ENCODE results near the gene CASKIN1. TPM values are rescaled to one million over a fixed set of nuclear protein-coding genes. Genes with fewer than 3 reads are reported as not detected.
A peak's percentile ranks its signal among the peaks of the same experiment; 100 is the strongest.

CASKIN1 gene
- under 1 TPM in 2 of 5 donors, not detected in 3; 0.06 to 0.47 TPM for total RNA-seq
- total RNA-seq (2013) = not detected
- 0 to 0.61 (median 0.13) reads per million in 29 experiments for total RNA-seq

GRCh38 chr16:2196162-2196980 lies at the start of gene CASKIN1:
Gene CASKIN1 (minus strand): TSS chr16:2196605. CDS start chr16:2196432, 173 bp downstream.
- no peaks in the 10 kb centered on the region for H3K36me3 Mint-ChIP-seq
- Histone ChIP-seq H3K27me3 (replicated peaks in 1 of 2; ENCODE audit: control insufficient read depth in 2 of 2, extremely low read depth in 1 of 2, insufficient read depth in 2 of 2, low read length in 1 of 2) (peaks cover 3 to 58% of the 10 kb centered on the region in 2 experiments), H3K9me3 (no peaks in the 10 kb centered on the region), H3K36me3 (ENCODE audit: control insufficient read depth in 2 of 2, extremely low read depth in 1 of 2, insufficient read depth in 1 of 2, low read length in 1 of 2) (no peaks in the 10 kb centered on the region), H3K4me3 (ENCODE audit: control insufficient read depth in 1 of 2, extremely low read depth in 1 of 2, low read length in 1 of 2) (peak within 1 kb of the TSS in 1 of 2 donors; percentile 44), H3K27ac (ENCODE audit: low read length) (no peak within 1 kb of the TSS), H3K4me1 (ENCODE audit: control insufficient read depth in 1 of 2, extremely low read depth in 1 of 2, insufficient read depth in 2 of 2, low read length in 2 of 2) (peaks cover 0 to 18% of the 10 kb centered on the region in 2 experiments)
- ChIA-PET POLR2A (interaction anchor here in 1 of 2 donors (0.6 kb wide), 1 partner anchor 220 kb away, joined by 3 read pairs; no protein-coding TSS in a partner anchor), CTCF (no interaction called here)
- peak within 1 kb of the TSS; percentile 41 to 72 (median 53) for H3K4me3 Mint-ChIP-seq
- 1% methylated on average over 91 of the region's 129 CpGs for WGBS (ENCODE audit: insufficient coverage)
- H3K27ac Mint-ChIP-seq = no peak within 1 kb of the TSS
- peaks cover 11 to 35% of the 10 kb centered on the region in 2 donors for H3K27me3 Mint-ChIP-seq
- H3K9me3 Mint-ChIP-seq = no peaks in the 10 kb centered on the region
- DNase-seq (peak in 2 of 35 experiments; percentile 20 to 47), ATAC-seq (replicated peaks in 1 of 4) (peak; percentile 35 to 44 (median 42))
- peaks cover 0 to 8% (median 4%) of the 10 kb centered on the region in 3 donors for H3K4me1 Mint-ChIP-seq

GRCh38 chr16:2244926-2245795 lies 48.8 kb upstream of the CASKIN1 start:
- H3K4me1 ChIP-seq (ENCODE audit: control insufficient read depth in 1 of 2, extremely low read depth in 1 of 2, insufficient read depth in 2 of 2, low read length in 2 of 2) = peaks cover 0 to 5% of the 10 kb centered on the region in 2 experiments
- no peaks in the 10 kb centered on the region for H3K9me3 ChIP-seq
- 95% methylated on average over 23 of the region's 30 CpGs for WGBS (ENCODE audit: insufficient coverage)
- H3K4me3 Mint-ChIP-seq = no peak overlapping the region
- H3K27ac Mint-ChIP-seq = no peak overlapping the region
- ChIA-PET POLR2A (no interaction called here), CTCF (no interaction called here)
- H3K36me3 ChIP-seq (ENCODE audit: control insufficient read depth in 2 of 2, extremely low read depth in 1 of 2, insufficient read depth in 1 of 2, low read length in 1 of 2) = peaks cover 8 to 42% of the 10 kb centered on the region in 2 donors
- H3K4me3 ChIP-seq (ENCODE audit: control insufficient read depth in 1 of 2, extremely low read depth in 1 of 2, low read length in 1 of 2) = no peak overlapping the region
- peaks cover 6% of the 10 kb centered on the region for H3K36me3 Mint-ChIP-seq
- no peak overlapping the region for H3K27ac ChIP-seq (ENCODE audit: low read length)
- no peaks in the 10 kb centered on the region for H3K27me3 Mint-ChIP-seq
- ATAC-seq (replicated peaks in 1 of 4) = no peak
- no peaks in the 10 kb centered on the region for H3K9me3 Mint-ChIP-seq
- H3K27me3 ChIP-seq (replicated peaks in 1 of 2; ENCODE audit: control insufficient read depth in 2 of 2, extremely low read depth in 1 of 2, insufficient read depth in 2 of 2, low read length in 1 of 2) = no peaks in the 10 kb centered on the region
- DNase-seq = no peak
- peaks cover 0 to 2% (median 2%) of the 10 kb centered on the region in 3 donors for H3K4me1 Mint-ChIP-seq

GRCh38 chr16:2244301-2244700 lies 47.9 kb upstream of the CASKIN1 start:
- Histone ChIP-seq H3K27ac (ENCODE audit: low read length) (no peak overlapping the region), H3K27me3 (replicated peaks in 1 of 2; ENCODE audit: control insufficient read depth in 2 of 2, extremely low read depth in 1 of 2, insufficient read depth in 2 of 2, low read length in 1 of 2) (no peaks in the 10 kb centered on the region), H3K36me3 (ENCODE audit: control insufficient read depth in 2 of 2, extremely low read depth in 1 of 2, insufficient read depth in 1 of 2, low read length in 1 of 2) (peaks cover 8 to 42% of the 10 kb centered on the region in 2 donors), H3K9me3 (no peaks in the 10 kb centered on the region), H3K4me3 (ENCODE audit: control insufficient read depth in 1 of 2, extremely low read depth in 1 of 2, low read length in 1 of 2) (no peak overlapping the region), H3K4me1 (ENCODE audit: control insufficient read depth in 1 of 2, extremely low read depth in 1 of 2, insufficient read depth in 2 of 2, low read length in 2 of 2) (no peaks in the 10 kb centered on the region)
- ChIA-PET POLR2A (no interaction called here), CTCF (no interaction called here)
- Mint-ChIP-seq H3K4me3 (no peak overlapping the region), H3K4me1 (no peaks in the 10 kb centered on the region), H3K36me3 (peaks cover 6% of the 10 kb centered on the region), H3K9me3 (no peaks in the 10 kb centered on the region), H3K27ac (no peak overlapping the region), H3K27me3 (no peaks in the 10 kb centered on the region)
- DNase-seq = no peak
- 94% methylated on average over 11 of the region's 17 CpGs for WGBS (ENCODE audit: insufficient coverage)
- no peak for ATAC-seq (replicated peaks in 1 of 4)

GRCh38 chr16:2243781-2244180 lies 47.4 kb upstream of the CASKIN1 start:
- no peaks in the 10 kb centered on the region for H3K27me3 Mint-ChIP-seq
- WGBS (ENCODE audit: insufficient coverage) = 92% methylated on average over 5 of the region's 11 CpGs
- Histone ChIP-seq H3K4me3 (ENCODE audit: control insufficient read depth in 1 of 2, extremely low read depth in 1 of 2, low read length in 1 of 2) (no peak overlapping the region), H3K36me3 (ENCODE audit: control insufficient read depth in 2 of 2, extremely low read depth in 1 of 2, insufficient read depth in 1 of 2, low read length in 1 of 2) (peaks cover 8 to 42% of the 10 kb centered on the region in 2 donors), H3K9me3 (no peaks in the 10 kb centered on the region), H3K27ac (ENCODE audit: low read length) (no peak overlapping the region), H3K27me3 (replicated peaks in 1 of 2; ENCODE audit: control insufficient read depth in 2 of 2, extremely low read depth in 1 of 2, insufficient read depth in 2 of 2, low read length in 1 of 2) (no peaks in the 10 kb centered on the region), H3K4me1 (ENCODE audit: control insufficient read depth in 1 of 2, extremely low read depth in 1 of 2, insufficient read depth in 2 of 2, low read length in 2 of 2) (no peaks in the 10 kb centered on the region)
- ATAC-seq (replicated peaks in 1 of 4) (no peak), DNase-seq (no peak)
- CTCF ChIA-PET = no interaction called here
- H3K36me3 Mint-ChIP-seq = peaks cover 6% of the 10 kb centered on the region
- H3K4me3 Mint-ChIP-seq = no peak overlapping the region
- no peaks in the 10 kb centered on the region for H3K9me3 Mint-ChIP-seq
- POLR2A ChIA-PET = no interaction called here
- H3K4me1 Mint-ChIP-seq = no peaks in the 10 kb centered on the region
- no peak overlapping the region for H3K27ac Mint-ChIP-seq

- H3K36me3 ChIP-seq (ENCODE audit: control insufficient read depth in 2 of 2, extremely low read depth in 1 of 2, insufficient read depth in 1 of 2, low read length in 1 of 2) = peaks cover 8 to 42% of the 10 kb centered on the region in 2 donors
- no peak overlapping the region for H3K27ac Mint-ChIP-seq
- POLR2A ChIA-PET = no interaction called here
Observed at GRCh38 chr16:2243031-2243528, 46.7 kb upstream of the CASKIN1 start.

GRCh38 chr16:2242598-2242997 lies 46.2 kb upstream of the CASKIN1 start:
- no peak for ATAC-seq (replicated peaks in 1 of 4)
- ChIA-PET POLR2A (no interaction called here), CTCF (interaction anchor here in 1 of 2 donors (0.6 kb wide), 1 partner anchor 950 kb away, joined by 5 read pairs; no protein-coding TSS in a partner anchor)
- no peaks in the 10 kb centered on the region for H3K27me3 Mint-ChIP-seq
- Histone ChIP-seq H3K27ac (ENCODE audit: low read length) (no peak overlapping the region), H3K9me3 (no peaks in the 10 kb centered on the region), H3K4me3 (ENCODE audit: control insufficient read depth in 1 of 2, extremely low read depth in 1 of 2, low read length in 1 of 2) (no peak overlapping the region), H3K27me3 (replicated peaks in 1 of 2; ENCODE audit: control insufficient read depth in 2 of 2, extremely low read depth in 1 of 2, insufficient read depth in 2 of 2, low read length in 1 of 2) (peaks cover 0 to 2% of the 10 kb centered on the region in 2 experiments), H3K36me3 (ENCODE audit: control insufficient read depth in 2 of 2, extremely low read depth in 1 of 2, insufficient read depth in 1 of 2, low read length in 1 of 2) (peaks cover 8 to 42% of the 10 kb centered on the region in 2 donors), H3K4me1 (ENCODE audit: control insufficient read depth in 1 of 2, extremely low read depth in 1 of 2, insufficient read depth in 2 of 2, low read length in 2 of 2) (peaks cover 0 to under 1% of the 10 kb centered on the region in 2 experiments)
- no peak overlapping the region for H3K4me3 Mint-ChIP-seq
- no peaks in the 10 kb centered on the region for H3K4me1 Mint-ChIP-seq
- 98% methylated on average over 9 of the region's 11 CpGs for WGBS (ENCODE audit: insufficient coverage)
- peaks cover 6% of the 10 kb centered on the region for H3K36me3 Mint-ChIP-seq
- no peaks in the 10 kb centered on the region for H3K9me3 Mint-ChIP-seq
- H3K27ac Mint-ChIP-seq = no peak overlapping the region
- DNase-seq = no peak

More at GRCh38 chr16:2243031-2243528, 46.7 kb upstream of the CASKIN1 start:
- Mint-ChIP-seq H3K4me1 (no peaks in the 10 kb centered on the region), H3K9me3 (no peaks in the 10 kb centered on the region), H3K36me3 (peaks cover 6% of the 10 kb centered on the region), H3K27me3 (no peaks in the 10 kb centered on the region), H3K4me3 (no peak overlapping the region)
- H3K27ac ChIP-seq (ENCODE audit: low read length) = no peak overlapping the region
- H3K9me3 ChIP-seq = no peaks in the 10 kb centered on the region
- ATAC-seq (replicated peaks in 1 of 4) (no peak), DNase-seq (no peak)
- H3K4me1 ChIP-seq (ENCODE audit: control insufficient read depth in 1 of 2, extremely low read depth in 1 of 2, insufficient read depth in 2 of 2, low read length in 2 of 2) = no peaks in the 10 kb centered on the region
- no peak overlapping the region for H3K4me3 ChIP-seq (ENCODE audit: control insufficient read depth in 1 of 2, extremely low read depth in 1 of 2, low read length in 1 of 2)
- CTCF ChIA-PET = no interaction called here
- 96% methylated on average over 18 of the region's 19 CpGs for WGBS (ENCODE audit: insufficient coverage)
- H3K27me3 ChIP-seq (replicated peaks in 1 of 2; ENCODE audit: control insufficient read depth in 2 of 2, extremely low read depth in 1 of 2, insufficient read depth in 2 of 2, low read length in 1 of 2) = no peaks in the 10 kb centered on the region
